ENCODE measurements around the gene CLN6. TPM values are rescaled to one million over a fixed set of nuclear protein-coding genes. Genes with fewer than 3 reads are reported as not detected.
A peak's percentile ranks its signal among the peaks of the same experiment; 100 is the strongest.

CLN6 gene
- total RNA-seq, 4 donors from 2014 or later: 15.6 to 40.1 (median 21.3) TPM

GRCh38 chr15:68256675-68257450 is 27.3 kb upstream of the CLN6 start:
- ATAC-seq (ENCODE audit: low FRiP score) (peak; percentile 93), DNase-seq (ENCODE audit: low spot score) (peak; percentile 82)
- TF ChIP-seq, protein P1, sequence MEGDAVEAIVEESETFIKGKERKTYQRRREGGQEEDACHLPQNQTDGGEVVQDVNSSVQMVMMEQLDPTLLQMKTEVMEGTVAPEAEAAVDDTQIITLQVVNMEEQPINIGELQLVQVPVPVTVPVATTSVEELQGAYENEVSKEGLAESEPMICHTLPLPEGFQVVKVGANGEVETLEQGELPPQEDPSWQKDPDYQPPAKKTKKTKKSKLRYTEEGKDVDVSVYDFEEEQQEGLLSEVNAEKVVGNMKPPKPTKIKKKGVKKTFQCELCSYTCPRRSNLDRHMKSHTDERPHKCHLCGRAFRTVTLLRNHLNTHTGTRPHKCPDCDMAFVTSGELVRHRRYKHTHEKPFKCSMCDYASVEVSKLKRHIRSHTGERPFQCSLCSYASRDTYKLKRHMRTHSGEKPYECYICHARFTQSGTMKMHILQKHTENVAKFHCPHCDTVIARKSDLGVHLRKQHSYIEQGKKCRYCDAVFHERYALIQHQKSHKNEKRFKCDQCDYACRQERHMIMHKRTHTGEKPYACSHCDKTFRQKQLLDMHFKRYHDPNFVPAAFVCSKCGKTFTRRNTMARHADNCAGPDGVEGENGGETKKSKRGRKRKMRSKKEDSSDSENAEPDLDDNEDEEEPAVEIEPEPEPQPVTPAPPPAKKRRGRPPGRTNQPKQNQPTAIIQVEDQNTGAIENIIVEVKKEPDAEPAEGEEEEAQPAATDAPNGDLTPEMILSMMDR (IDR thresholded peaks at IDR 0.05): no peak

DNA sequence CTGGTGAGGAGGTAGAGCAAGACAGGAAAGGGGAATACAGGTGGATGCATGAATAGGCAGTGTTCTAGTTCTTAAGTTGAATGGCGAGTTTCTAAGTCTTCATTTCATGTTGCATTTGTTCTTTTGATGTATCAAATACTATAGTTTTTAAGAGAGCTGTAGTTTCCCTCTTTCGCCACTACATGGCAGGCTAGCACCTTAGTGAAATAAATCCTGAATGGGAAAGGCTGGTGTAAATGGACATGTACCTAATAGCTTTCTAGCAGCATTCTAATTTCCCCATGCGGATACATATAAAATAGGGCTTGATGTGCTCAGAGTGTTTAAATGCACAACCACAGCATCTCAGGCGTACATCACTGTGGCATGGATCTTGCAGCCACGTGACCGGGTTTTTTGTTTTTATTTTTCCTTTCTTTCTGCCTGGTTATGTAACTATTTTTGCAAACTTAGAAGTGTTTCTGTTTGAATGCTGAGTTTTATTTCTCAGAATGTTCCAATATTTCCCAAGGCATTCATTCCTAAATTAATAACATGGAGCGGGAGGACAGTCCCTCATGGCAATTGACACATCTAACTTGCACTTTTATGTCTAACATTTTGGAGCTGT is 23.5 kb upstream of the CLN6 start:
- TF ChIP-seq, protein P1 (IDR thresholded peaks at IDR 0.05): peak in 1 of 3 donors; percentile 41
- DNase-seq (ENCODE audit: low spot score): no peak
- peak; percentile 48 for ATAC-seq (ENCODE audit: low FRiP score)

DNA sequence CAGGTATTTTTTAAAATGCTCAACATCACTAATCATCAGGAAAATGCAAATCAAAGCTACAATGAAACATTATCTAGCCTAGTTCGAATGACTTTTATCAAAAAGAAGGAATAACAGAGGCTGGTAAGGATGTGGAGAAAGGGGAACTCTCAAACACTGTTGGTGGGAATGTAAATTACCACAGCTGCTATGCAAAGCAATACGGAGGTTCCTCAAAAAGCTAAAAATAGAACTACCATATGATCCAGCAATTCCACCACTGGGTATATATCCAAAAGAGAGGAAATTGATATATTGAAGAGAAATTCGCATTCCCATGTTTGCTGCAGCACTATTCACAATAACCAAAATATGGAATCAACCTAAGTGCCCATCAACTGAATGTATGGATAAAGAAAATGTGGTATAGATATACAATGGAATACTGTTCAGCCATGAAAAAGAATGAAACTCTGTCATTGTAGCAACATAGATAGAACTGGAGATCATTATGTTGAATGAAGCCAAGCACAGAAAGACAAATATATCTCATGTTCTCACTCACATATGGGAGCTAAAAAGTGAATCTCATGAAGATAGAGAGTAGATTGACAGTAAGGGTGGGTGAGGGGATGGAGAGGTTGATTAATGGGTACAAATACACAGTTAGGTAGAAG is 19.7 kb upstream of the CLN6 start:
- TF ChIP-seq, protein P1 (IDR thresholded peaks at IDR 0.05): no peak
- no peak for ATAC-seq (ENCODE audit: low FRiP score)

GRCh38 chr15:68244235-68244634 is 14.7 kb upstream of the CLN6 start:
- ATAC-seq (ENCODE audit: low FRiP score): no peak
- TF ChIP-seq, protein P1 (IDR thresholded peaks at IDR 0.05): no peak
- DNase-seq (ENCODE audit: low spot score): no peak

More for the DNA sequence above, 19.7 kb upstream of the CLN6 start:
- no peak for DNase-seq (ENCODE audit: low spot score)

DNA sequence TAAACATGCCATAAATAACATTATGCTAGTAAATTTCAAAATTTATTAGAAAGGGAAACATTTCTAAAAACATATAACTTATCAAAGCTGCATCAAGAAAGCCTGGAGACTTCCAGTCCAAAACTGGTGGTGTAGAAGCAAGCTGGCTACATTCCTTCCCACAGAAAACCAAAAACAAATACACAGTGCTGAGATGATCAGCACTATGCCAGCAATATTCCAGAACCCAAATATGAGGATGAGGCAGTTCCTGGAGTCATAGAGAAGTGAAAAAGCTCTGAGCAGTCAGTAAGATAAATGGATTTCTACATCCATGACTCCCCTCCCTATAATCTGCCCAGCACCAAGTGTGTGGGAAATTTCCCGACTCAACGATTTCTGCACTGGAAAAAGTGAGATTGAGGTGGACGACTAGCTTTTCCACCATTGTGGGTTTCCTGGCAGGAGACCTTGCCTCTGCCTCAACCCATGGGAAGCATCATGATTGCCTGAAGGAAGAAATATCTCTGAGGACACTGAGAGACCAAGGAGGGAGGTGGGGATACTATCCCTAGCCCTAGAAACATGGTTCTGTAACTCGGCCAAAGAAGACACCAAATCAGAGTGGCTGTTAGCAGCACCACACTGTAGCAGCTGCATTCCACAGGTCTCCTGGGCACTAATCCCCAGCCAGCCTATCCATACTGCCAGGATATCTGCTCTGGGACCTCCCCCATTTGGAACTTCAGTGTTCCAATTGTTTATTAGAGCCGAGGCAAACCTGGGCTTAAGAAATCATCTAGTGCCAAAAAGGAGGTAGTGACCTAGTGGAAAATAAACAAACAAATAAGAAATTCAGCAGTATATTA is 11.8 kb upstream of the CLN6 start:
- ATAC-seq (ENCODE audit: low FRiP score): no peak
- no peak for DNase-seq (ENCODE audit: low spot score)
- TF ChIP-seq, protein P1 (IDR thresholded peaks at IDR 0.05): no peak

GRCh38 chr15:68239025-68239424 is 9.5 kb upstream of the CLN6 start:
- ATAC-seq (ENCODE audit: low FRiP score): no peak
- TF ChIP-seq, protein P1 (IDR thresholded peaks at IDR 0.05): no peak
- DNase-seq (ENCODE audit: low spot score): no peak

Measured in omental fat pad (tissue), 4 donors.